Ascending aorta (tissue), 2 donors: ENCODE data around the gene DPYD. TPM values are rescaled to one million over a fixed set of nuclear protein-coding genes. Genes with fewer than 3 reads are reported as not detected.

Source experiments
- DNase-seq, 2 donors: peaks; one replicate each; pipeline ENCODE4 v3.0.0-alpha.2; 2019; ENCODE audit warnings: low spot score in 2 of 2
- H3K27ac ChIP-seq, 2 donors: fragments of 200-600 bp; sonication (generic); one replicate each; pipeline ENCODE4 v1.5.1; 2016 to 2017; ENCODE audit warnings: mild to moderate bottlenecking in 1 of 2
- H3K27me3 ChIP-seq: fragments of 200-600 bp; sonication (generic); one replicate; pipeline ENCODE4 v1.5.1; 2017
- H3K36me3 ChIP-seq, 2 donors: fragments of 200-600 bp; sonication (generic); one replicate each; pipeline ENCODE4 v1.5.1; 2016
- H3K4me1 ChIP-seq, 2 donors: fragments of 200-600 bp; sonication (generic); one replicate each; pipeline ENCODE4 v1.5.1; 2016 to 2017; ENCODE audit warnings: mild to moderate bottlenecking in 1 of 2
- H3K4me3 ChIP-seq, 2 donors: fragments of 200-600 bp; sonication (generic); one replicate each; pipeline ENCODE4 v1.5.1; 2016 to 2017; ENCODE audit warnings: mild to moderate bottlenecking in 1 of 2
- H3K9me3 ChIP-seq, 2 donors: fragments of 200-600 bp; sonication (generic); one replicate each; pipeline ENCODE4 v1.5.1; 2016
- CTCF ChIP-seq, 3 experiments: fragments of 200-600 bp in 2 of 3; fragments of 450-650 bp in 1 of 3; sonication (generic) in 2 of 3; IDR thresholded peaks; one replicate each; pipeline ENCODE4 v1.5.1; 2016 to 2019; ENCODE audit warnings: antibody characterized with exemption in 3 of 3, mild to moderate bottlenecking in 1 of 3, moderate library complexity in 1 of 3
- intact Hi-C: fragments of 100-400 bp; cut with DNase I; formaldehyde crosslinking; loops from one replicate; pipeline ENCODE4 v1.15.1; 2023
- total RNA-seq: library from RNA; depleted of rRNA; stranded (reverse); fragments of >200 nt; gene quantifications from one replicate; pipeline ENCODE4 v1.1.0, GENCODE V29; 2016

DPYD gene
- total RNA-seq, 1 donor from 2014 or later, result 22.9 TPM

- intact Hi-C loops, result no loop called here
Observed at GRCh38 chr1:97340951-97341350, 579.9 kb downstream of the DPYD start.

GRCh38 chr1:97338347-97338746, 582.5 kb downstream of the DPYD start:
- Histone ChIP-seq H3K27me3 (no peaks in the 10 kb centered on the region), H3K36me3 (no peaks in the 10 kb centered on the region), H3K4me3 (no peak overlapping the region), H3K9me3 (no peaks in the 10 kb centered on the region), H3K27ac (no peak overlapping the region), H3K4me1 (no peaks in the 10 kb centered on the region)
- DNase-seq, result no peak
- intact Hi-C loops, result no loop called here
- no peak for TF ChIP-seq CTCF (IDR thresholded peaks at IDR 0.05)

More at GRCh38 chr1:97340951-97341350, 579.9 kb downstream of the DPYD start:
- H3K36me3 ChIP-seq, result no peaks in the 10 kb centered on the region
- H3K4me1 ChIP-seq, result no peaks in the 10 kb centered on the region
- no peaks in the 10 kb centered on the region for H3K9me3 ChIP-seq
- no peaks in the 10 kb centered on the region for H3K27me3 ChIP-seq
- no peak overlapping the region for H3K4me3 ChIP-seq
- no peak overlapping the region for H3K27ac ChIP-seq
- DNase-seq, result no peak
- no peak for TF ChIP-seq CTCF (IDR thresholded peaks at IDR 0.05)

- TF ChIP-seq CTCF (IDR thresholded peaks at IDR 0.05), result no peak
- no peak for DNase-seq
Observed at GRCh38 chr1:97337250-97338030, 583.4 kb downstream of the DPYD start.

GRCh38 chr1:97334454-97334853, 586.4 kb downstream of the DPYD start:
- no peaks in the 10 kb centered on the region for H3K9me3 ChIP-seq
- H3K4me3 ChIP-seq, result no peak overlapping the region
- no peaks in the 10 kb centered on the region for H3K4me1 ChIP-seq
- no peak for DNase-seq
- no peak overlapping the region for H3K27ac ChIP-seq
- intact Hi-C loops, result no loop called here
- TF ChIP-seq CTCF (IDR thresholded peaks at IDR 0.05), result no peak
- no peaks in the 10 kb centered on the region for H3K36me3 ChIP-seq
- no peaks in the 10 kb centered on the region for H3K27me3 ChIP-seq

More at GRCh38 chr1:97337250-97338030, 583.4 kb downstream of the DPYD start:
- Histone ChIP-seq H3K4me1 (no peaks in the 10 kb centered on the region), H3K27ac (no peak overlapping the region), H3K4me3 (no peak overlapping the region), H3K9me3 (no peaks in the 10 kb centered on the region), H3K27me3 (no peaks in the 10 kb centered on the region), H3K36me3 (no peaks in the 10 kb centered on the region)
- intact Hi-C loops, result no loop called here

GRCh38 chr1:97332716-97333115, 588.1 kb downstream of the DPYD start:
- no peaks in the 10 kb centered on the region for H3K4me1 ChIP-seq
- intact Hi-C loops, result no loop called here
- H3K9me3 ChIP-seq, result no peaks in the 10 kb centered on the region
- no peak for DNase-seq
- no peak overlapping the region for H3K4me3 ChIP-seq
- H3K36me3 ChIP-seq, result no peaks in the 10 kb centered on the region
- H3K27me3 ChIP-seq, result no peaks in the 10 kb centered on the region
- no peak for TF ChIP-seq CTCF (IDR thresholded peaks at IDR 0.05)
- H3K27ac ChIP-seq, result no peak overlapping the region
